GM10266 (cell line): Measurements from ENCODE around the gene PTPN3.
A peak's percentile ranks its signal among the peaks of the same experiment; 100 is the strongest.

ENCODE experiments used
- DNase-seq: peaks from one replicate; pipeline ENCODE4 v3.0.0; 2012; ENCODE audit errors: extremely low spot score
- TF ChIP-seq, protein P1 (sequence below): IDR thresholded peaks from 2 replicates; pipeline ENCODE4 v1.5.1; 2012; ENCODE audit warnings: mild to moderate bottlenecking, low read depth; ENCODE audit not compliant: control insufficient read depth, insufficient read depth; ENCODE audit errors: missing control alignments

Gene PTPN3

DNA sequence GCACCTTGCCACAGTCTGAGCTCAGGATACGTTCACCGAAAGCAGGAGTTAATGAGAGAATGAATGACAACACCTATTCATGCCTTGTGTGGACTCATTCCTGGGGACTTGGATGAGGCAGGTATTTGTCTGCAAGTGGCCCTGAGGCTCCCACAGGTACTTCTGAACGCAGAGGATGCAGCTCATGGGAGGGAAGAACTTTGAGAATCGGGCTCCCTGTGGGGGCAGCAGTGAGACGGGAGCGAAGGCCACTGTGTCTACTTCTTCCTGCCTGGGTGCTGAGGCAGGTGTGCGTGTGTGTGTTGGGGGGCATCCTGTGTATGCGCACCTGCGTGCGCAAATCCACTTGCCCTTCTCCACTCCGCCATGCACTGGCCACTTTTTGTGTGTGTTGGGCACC, 42.2 kb downstream of the PTPN3 start:
- no peak for DNase-seq
- TF ChIP-seq, protein P1, sequence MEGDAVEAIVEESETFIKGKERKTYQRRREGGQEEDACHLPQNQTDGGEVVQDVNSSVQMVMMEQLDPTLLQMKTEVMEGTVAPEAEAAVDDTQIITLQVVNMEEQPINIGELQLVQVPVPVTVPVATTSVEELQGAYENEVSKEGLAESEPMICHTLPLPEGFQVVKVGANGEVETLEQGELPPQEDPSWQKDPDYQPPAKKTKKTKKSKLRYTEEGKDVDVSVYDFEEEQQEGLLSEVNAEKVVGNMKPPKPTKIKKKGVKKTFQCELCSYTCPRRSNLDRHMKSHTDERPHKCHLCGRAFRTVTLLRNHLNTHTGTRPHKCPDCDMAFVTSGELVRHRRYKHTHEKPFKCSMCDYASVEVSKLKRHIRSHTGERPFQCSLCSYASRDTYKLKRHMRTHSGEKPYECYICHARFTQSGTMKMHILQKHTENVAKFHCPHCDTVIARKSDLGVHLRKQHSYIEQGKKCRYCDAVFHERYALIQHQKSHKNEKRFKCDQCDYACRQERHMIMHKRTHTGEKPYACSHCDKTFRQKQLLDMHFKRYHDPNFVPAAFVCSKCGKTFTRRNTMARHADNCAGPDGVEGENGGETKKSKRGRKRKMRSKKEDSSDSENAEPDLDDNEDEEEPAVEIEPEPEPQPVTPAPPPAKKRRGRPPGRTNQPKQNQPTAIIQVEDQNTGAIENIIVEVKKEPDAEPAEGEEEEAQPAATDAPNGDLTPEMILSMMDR = peak; percentile 29

DNA sequence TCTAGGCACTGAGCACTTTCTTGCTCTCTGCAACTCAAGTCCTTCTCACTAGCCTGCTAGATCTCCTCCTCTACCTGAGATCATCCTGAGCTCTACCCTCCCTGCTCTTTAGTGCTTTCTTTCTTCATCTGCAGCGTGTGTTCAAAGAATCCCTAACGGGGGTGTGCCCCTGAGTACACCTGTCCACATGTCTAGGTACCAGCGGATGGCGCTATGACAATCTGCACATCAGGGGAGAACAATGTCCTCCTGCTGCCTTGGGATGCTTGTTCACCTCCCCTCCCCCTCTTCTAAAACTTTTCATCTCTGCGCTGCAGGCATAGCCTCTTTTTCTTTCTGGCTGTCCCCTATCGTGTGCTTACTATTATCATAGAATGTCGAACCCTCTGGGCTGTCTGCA, 42.7 kb downstream of the PTPN3 start:
- DNase-seq = no peak
- TF ChIP-seq, protein P1 = no peak

GRCh38 chr9:109454601-109455155, 43.4 kb downstream of the PTPN3 start:
- TF ChIP-seq, protein P1 = no peak
- no peak for DNase-seq

- TF ChIP-seq, protein P1 = no peak
- no peak for DNase-seq
Measured at GRCh38 chr9:109454041-109454440, 44.1 kb downstream of the PTPN3 start.

DNA sequence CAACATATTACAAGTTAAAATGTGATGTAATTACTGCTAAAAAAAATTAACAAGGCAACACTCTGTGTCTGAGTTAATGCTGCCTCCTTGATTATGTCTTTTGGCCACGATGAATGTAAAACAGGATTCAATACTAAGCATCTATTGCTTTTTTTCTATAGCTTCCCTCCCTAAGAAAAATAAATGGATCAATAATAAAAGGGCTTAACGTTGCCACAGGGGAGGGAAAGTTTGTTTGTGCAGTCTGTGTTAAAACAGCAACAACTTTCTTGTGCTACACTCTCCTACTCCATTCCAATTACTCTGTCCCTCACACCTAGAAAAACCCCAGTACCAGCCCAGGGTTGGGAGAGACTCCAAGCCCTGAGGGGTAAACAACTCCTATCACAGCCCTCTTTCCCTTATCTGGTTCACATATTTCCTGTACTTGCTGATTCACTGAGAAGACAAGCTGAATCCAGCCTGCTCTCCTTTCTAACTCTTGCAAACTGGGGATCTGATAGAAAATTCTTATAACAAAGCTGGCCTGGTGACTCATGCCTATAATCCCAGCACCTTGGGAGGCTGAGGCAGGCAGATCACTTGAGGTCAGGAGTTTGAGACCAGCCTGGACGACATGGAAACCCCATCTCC, 44.8 kb downstream of the PTPN3 start:
- DNase-seq = no peak
- TF ChIP-seq, protein P1 = no peak

DNA sequence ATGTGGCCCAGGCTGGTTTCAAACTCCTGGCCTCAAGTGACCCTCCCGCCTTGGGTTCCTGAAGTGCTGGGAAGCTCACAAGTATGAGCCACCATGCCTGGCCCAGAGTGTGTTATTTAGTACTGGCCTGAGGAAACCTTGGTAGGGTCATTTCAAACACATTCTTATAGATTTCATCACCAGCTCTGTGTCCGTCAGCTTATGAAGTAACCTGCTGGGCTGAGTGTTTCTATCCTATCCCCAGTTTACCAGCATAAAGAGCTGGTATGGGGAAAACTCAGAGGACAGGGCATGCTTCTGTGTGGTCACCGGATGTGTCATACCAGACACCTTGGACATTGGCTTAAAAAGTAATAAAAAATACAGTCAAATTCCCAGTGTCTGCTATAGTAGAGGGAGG, 45.3 kb downstream of the PTPN3 start:
- DNase-seq = no peak
- TF ChIP-seq, protein P1 = no peak

DNA sequence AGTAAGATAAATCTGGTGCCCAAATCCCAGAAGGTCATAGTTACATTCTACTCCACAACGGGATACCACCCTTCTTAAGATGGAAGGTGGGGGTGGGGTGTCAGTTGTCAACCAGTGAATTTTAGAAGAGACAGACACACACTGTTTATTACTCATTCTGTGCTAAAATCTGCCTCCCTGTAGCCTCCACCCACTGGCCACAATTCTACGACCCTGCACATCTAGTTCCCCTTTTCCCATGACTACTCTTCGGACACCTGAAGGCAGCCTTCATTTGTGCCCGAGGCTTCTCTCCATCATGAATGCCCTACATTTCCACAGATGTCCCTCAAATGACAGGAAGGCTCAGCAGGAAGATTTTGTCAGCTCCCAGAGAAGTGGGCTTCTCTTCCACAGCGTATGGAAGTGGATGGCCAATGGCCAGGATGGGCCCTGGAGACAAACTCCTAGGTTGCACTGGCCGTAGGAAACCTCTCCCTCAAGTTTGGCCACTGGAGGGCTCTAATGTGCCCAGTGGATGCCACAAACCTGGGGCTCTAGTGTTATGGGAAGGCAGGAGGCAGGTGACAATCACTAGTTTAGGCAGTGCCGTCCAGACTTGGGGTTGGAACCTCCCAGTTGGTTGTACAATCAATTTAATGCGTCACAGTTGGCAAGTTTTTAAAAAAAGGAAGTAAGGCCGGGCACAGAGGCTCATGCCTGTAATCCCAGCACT, 46.6 kb downstream of the PTPN3 start:
- TF ChIP-seq, protein P1 = no peak
- no peak for DNase-seq
